GM12878 (cell line): ENCODE results near the gene NKD1.

ENCODE experiments used
- CBX3 ChIP-seq: fragments of 200-600 bp; sonication (generic); IDR thresholded peaks from 2 replicates; pipeline ENCODE4 v1.6.1; 2016; ENCODE audit warnings: low read depth, borderline replicate concordance
- CHD1 ChIP-seq: IDR thresholded peaks from 2 replicates; pipeline ENCODE4 v1.6.1; 2012; ENCODE audit warnings: low read depth, low read length, improper control_type of control experiment
- CHD2 ChIP-seq: IDR thresholded peaks from 2 replicates; pipeline ENCODE4 v1.6.1; 2011; ENCODE audit warnings: low read depth, low read length, improper control_type of control experiment, borderline replicate concordance
- FOXK2 ChIP-seq: fragments of 450-650 bp; IDR thresholded peaks from 2 replicates; pipeline ENCODE4 v1.6.1; 2017; ENCODE audit warnings: mild to moderate bottlenecking, moderate library complexity
- JUND ChIP-seq: IDR thresholded peaks from 2 replicates; pipeline ENCODE4 v1.6.1; 2012; ENCODE audit warnings: low read depth, mild to moderate bottlenecking, low read length, improper control_type of control experiment, moderate library complexity
- NFXL1 ChIP-seq: fragments of 450-650 bp; IDR thresholded peaks from 2 replicates; pipeline ENCODE4 v1.6.1; 2017; ENCODE audit warnings: antibody characterized with exemption, mild to moderate bottlenecking, borderline replicate concordance
- PML ChIP-seq: IDR thresholded peaks from 2 replicates; pipeline ENCODE4 v1.6.1; 2012; ENCODE audit warnings: low read length, inconsistent platforms
- POLR2A ChIP-seq: IDR thresholded peaks from 2 replicates; pipeline ENCODE4 v1.6.1; 2011; ENCODE audit warnings: low read depth, mild to moderate bottlenecking, low read length
- RAD21 ChIP-seq: IDR thresholded peaks from 2 replicates; pipeline ENCODE4 v1.6.1; 2011; ENCODE audit warnings: mild to moderate bottlenecking, low read depth, low read length, moderate library complexity; ENCODE audit not compliant: insufficient read depth
- RELA ChIP-seq: fragments of 450-650 bp; IDR thresholded peaks from 2 replicates; pipeline ENCODE4 v1.8.0; 2014; ENCODE audit warnings: borderline replicate concordance; ENCODE audit not compliant: partially characterized antibody
- REST ChIP-seq: IDR thresholded peaks from 2 replicates; pipeline ENCODE4 v1.6.1; 2012; ENCODE audit warnings: mild to moderate bottlenecking, low read depth, low read length
- ZNF274 ChIP-seq: IDR thresholded peaks from one replicate; pipeline ENCODE4 v1.8.0; 2011; ENCODE audit not compliant: insufficient read length, insufficient read depth
- TF ChIP-seq, protein P1 (sequence below), 3 experiments: IDR thresholded peaks in 2 of 3; conservative IDR thresholded peaks in 1 of 3; 2 replicates each; pipeline ENCODE4 v1.5.1; 2011; ENCODE audit warnings: low read depth in 3 of 3, low read length in 3 of 3, mild to moderate bottlenecking in 3 of 3, control low read depth in 2 of 3, moderate library complexity in 2 of 3, inconsistent platforms in 1 of 3, mixed read lengths in 1 of 3; ENCODE audit not compliant: control insufficient read depth in 2 of 3, insufficient read depth in 1 of 3; ENCODE audit errors: extremely low read depth in 1 of 3

DNA sequence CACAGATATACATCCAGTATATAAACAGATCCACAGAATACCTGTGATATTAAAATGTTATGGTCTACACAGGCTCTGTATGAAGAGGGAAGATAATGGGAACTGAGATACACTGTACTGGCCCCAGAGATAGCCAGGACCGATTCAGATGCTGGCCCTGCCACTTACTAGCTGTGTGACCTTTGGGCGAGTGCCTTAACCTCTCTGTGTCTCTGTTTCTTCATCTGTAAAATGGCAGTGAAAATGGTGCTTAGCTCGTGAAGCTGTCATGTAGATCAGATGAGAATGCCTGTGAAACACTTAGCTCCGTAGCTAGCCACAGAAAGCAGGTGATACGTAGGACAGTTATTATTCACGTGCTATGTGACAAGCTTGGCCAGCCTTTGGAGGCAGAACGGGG lies 22.2 kb downstream of the NKD1 start:
- TF ChIP-seq RELA (no peak), CBX3 (no peak), POLR2A (no peak), CHD2 (no peak), ZNF274 (no peak), FOXK2 (no peak), NFXL1 (no peak), REST (no peak), JUND (no peak), RAD21 (no peak), PML (no peak), CHD1 (no peak)
- TF ChIP-seq, protein P1, sequence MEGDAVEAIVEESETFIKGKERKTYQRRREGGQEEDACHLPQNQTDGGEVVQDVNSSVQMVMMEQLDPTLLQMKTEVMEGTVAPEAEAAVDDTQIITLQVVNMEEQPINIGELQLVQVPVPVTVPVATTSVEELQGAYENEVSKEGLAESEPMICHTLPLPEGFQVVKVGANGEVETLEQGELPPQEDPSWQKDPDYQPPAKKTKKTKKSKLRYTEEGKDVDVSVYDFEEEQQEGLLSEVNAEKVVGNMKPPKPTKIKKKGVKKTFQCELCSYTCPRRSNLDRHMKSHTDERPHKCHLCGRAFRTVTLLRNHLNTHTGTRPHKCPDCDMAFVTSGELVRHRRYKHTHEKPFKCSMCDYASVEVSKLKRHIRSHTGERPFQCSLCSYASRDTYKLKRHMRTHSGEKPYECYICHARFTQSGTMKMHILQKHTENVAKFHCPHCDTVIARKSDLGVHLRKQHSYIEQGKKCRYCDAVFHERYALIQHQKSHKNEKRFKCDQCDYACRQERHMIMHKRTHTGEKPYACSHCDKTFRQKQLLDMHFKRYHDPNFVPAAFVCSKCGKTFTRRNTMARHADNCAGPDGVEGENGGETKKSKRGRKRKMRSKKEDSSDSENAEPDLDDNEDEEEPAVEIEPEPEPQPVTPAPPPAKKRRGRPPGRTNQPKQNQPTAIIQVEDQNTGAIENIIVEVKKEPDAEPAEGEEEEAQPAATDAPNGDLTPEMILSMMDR (IDR thresholded peaks at IDR 0.05 in 2 of 3, conservative IDR thresholded peaks at IDR 0.05 in 1 of 3; ENCODE audit: control insufficient read depth in 2 of 3, extremely low read depth in 1 of 3, insufficient read depth in 1 of 3, low read depth in 3 of 3, low read length in 3 of 3): no peak
